Activated T-cell treated with anti-CD3 and anti-CD28 coated beads, Interleukin-2, amount 50 U/mL, for 24 hours (primary cell): Measurements from ENCODE around the gene ZDHHC1.

Experiments used
- DNase-seq: peaks from one replicate; pipeline ENCODE4 v3.0.0-alpha.2; 2020
- H3K27ac Mint-ChIP-seq: 2 replicates; pipeline ENCODE4 v1.8.0; 2020; ENCODE audit warnings: mild to moderate bottlenecking, mixed read lengths
- H3K27me3 Mint-ChIP-seq: 2 replicates; pipeline ENCODE4 v1.8.0; 2020; ENCODE audit warnings: mixed read lengths
- H3K36me3 Mint-ChIP-seq: 2 replicates; pipeline ENCODE4 v1.8.0; 2020; ENCODE audit warnings: low read depth, mixed read lengths
- H3K4me1 Mint-ChIP-seq: 2 replicates; pipeline ENCODE4 v1.8.0; 2020; ENCODE audit warnings: low read depth, mixed read lengths
- H3K4me3 Mint-ChIP-seq: 2 replicates; pipeline ENCODE4 v1.8.0; 2020; ENCODE audit warnings: mild to moderate bottlenecking, moderate library complexity, mixed read lengths
- H3K9me3 Mint-ChIP-seq: 2 replicates; pipeline ENCODE4 v1.8.0; 2020; ENCODE audit warnings: mixed read lengths

ZDHHC1 gene

DNA sequence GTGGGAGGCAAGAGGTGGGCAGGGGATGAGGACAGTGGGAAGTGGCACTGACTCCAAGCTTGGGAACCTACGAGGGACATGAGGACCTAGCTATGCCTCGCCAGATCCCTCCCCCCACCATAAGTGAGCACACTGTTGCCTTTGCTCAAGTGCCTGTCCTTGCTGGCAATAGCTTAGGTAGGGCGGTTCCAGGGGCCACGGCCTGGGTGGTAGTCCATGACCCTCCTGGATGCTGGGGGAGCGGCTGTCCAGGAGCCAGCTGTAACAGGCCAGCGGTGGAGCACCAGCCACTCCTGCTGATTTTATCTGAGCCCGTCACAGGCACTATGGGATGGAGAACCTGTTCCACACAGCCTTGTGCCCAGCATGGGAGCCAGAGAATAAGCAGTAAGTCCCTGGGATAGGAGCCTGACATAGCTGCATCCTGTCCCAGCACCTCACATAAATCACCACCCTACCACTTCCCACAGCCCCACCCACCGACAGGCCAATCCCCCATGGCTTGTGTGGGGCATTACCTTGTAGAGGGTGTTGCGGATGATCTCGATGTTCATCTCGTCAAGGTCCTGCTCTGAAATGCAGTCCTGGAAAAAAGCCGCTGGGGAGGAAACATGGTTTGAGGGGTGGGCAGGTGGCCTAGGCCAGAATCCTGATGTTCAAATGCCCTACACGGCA is 26.4 kb upstream of the ZDHHC1 start:
- Mint-ChIP-seq H3K4me3 (no peak overlapping the region), H3K27me3 (no peaks in the 10 kb centered on the region), H3K36me3 (peaks cover 48% of the 10 kb centered on the region), H3K4me1 (peaks cover 2% of the 10 kb centered on the region), H3K27ac (no peak overlapping the region), H3K9me3 (no peaks in the 10 kb centered on the region)
- no peak for DNase-seq

DNA sequence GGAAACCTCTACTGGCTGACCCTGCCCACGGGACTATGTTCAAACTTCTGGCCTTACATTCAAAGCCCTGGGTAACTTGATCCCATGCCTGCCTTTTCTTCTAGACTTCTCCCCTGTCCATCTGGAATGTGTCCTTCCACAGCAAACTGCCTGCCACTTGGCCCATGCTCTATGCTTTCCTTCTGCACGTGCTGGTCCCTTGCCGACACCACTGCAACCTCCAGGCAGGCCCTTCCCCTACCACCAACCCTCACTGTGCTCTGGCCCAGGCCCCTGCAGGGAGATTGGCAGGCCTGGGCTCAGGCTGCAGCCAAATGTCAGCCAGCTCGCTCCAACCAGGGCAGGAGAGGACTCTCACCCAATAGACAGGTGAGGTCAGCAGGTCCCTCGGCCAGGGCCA is 25.6 kb upstream of the ZDHHC1 start:
- peak overlapping the region; percentile 3 for H3K27ac Mint-ChIP-seq

DNA sequence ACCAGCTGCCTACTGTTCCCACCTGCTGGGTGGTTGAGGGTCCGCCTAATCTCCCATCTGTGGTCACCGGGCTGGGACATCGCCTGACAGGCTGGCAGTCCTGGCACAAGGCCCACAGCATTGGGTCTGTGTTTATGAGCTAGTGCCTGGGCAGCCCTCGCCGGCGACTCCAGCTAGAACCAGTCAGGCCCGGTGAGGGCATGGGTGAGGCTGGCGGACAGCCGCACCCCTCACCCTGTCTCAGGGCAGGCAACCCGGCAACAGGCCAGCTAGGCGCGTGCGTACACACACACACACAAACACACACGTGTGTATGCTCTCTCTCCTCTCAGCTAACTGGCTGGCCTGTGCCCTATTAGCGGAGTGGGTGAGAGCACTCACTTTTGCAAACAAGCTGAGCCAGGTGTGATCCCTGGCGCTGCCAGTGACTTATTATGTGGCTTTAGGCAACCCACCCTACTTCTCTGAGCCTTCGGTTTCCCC is 25.0 kb upstream of the ZDHHC1 start:
- Mint-ChIP-seq H3K27ac (no peak overlapping the region), H3K36me3 (peaks cover 49% of the 10 kb centered on the region), H3K4me1 (peaks cover 5% of the 10 kb centered on the region), H3K27me3 (no peaks in the 10 kb centered on the region), H3K4me3 (no peak overlapping the region), H3K9me3 (no peaks in the 10 kb centered on the region)
- no peak for DNase-seq

More for the DNA sequence above, 25.6 kb upstream of the ZDHHC1 start:
- Mint-ChIP-seq H3K36me3 (peaks cover 51% of the 10 kb centered on the region), H3K9me3 (no peaks in the 10 kb centered on the region), H3K27me3 (no peaks in the 10 kb centered on the region), H3K4me3 (no peak overlapping the region), H3K4me1 (peaks cover 5% of the 10 kb centered on the region)
- no peak for DNase-seq

DNA sequence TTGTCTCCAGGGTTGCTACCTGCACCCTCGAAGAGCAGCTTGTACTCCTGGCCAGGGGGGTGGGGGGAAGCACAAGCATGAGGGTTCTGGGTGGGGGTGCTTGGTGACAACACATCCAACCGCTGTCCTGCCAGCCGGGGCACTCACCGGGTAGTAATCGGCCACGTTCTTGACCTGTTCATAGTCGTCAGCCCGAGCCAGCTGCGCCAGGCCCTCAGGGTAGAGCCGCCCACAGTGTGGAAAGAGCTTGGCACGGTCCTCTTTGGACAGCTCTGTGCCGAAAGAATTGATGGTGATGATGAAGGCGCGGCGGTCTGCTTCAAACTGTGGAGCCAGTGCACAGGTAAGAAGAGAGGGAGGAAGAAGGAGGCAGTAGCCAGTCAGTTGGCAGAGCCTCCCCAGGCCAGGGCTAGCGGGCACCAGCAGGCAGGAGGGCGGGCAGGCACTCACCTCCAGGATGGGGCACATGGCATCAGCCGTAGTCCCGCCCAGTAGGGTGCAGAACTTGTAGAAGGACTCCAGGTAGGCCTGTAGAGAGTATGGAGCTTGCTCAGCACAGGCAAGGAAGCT is 22.6 kb upstream of the ZDHHC1 start:
- DNase-seq = no peak
- H3K4me3 Mint-ChIP-seq = no peak overlapping the region
- no peak overlapping the region for H3K27ac Mint-ChIP-seq
- no peaks in the 10 kb centered on the region for H3K27me3 Mint-ChIP-seq
- H3K4me1 Mint-ChIP-seq = peaks cover 5% of the 10 kb centered on the region
- no peaks in the 10 kb centered on the region for H3K9me3 Mint-ChIP-seq
- peaks cover 38% of the 10 kb centered on the region for H3K36me3 Mint-ChIP-seq

DNA sequence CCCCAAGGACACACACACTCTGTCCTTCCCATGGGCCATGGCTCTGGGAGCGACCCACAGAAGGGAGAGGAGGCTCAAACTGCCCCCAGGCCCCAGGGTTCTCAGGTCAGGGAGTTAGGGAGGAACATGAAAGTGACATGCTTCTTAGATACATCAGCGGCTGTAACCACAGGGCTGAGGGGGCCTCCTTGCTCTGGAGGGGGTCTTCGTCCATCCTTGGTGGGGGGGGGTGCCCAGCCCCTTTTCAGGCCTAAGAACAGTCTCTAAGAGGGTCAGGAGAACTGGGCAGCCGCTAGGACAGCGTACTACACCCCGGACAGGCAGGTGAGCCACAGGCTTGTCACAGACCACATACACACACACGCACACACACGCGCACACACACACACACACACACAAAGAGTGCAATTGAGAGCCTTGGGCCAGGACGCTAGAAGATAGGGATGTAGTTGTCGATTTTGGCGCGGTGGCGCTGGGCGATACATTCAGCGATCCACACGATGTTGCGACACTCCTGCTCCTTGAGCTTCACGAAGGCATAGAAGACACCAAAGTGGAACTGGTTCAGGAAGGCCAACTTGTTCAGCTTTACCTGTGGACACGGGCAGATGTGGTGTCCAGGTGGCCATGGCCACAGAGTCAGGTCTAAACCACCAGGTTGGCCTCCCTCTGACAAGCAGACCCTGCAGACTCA is 22.0 kb upstream of the ZDHHC1 start:
- H3K9me3 Mint-ChIP-seq = no peaks in the 10 kb centered on the region
- no peak overlapping the region for H3K4me3 Mint-ChIP-seq
- no peaks in the 10 kb centered on the region for H3K27me3 Mint-ChIP-seq
- peak overlapping the region; percentile 38 for H3K27ac Mint-ChIP-seq
- DNase-seq = no peak
- H3K4me1 Mint-ChIP-seq = peaks cover 5% of the 10 kb centered on the region
- H3K36me3 Mint-ChIP-seq = peaks cover 35% of the 10 kb centered on the region

DNA sequence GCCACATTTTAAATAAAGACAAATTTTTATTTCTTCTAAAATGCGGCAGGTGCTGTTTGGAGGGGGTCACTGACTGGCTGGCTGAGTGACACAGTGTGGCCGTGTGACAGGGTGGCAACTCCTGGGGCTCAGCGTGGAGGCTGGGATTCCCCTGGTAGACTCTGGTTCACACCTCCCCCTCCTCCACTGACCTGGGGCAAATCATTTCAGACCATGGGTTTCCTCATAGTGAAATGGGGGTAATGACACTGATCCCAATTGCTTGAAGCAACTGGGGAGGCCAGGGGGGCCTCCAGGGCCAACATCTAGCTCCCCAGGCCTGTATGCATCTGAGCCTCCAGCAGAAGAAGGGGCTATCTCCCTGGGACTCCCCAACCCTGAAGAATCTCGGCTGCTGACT is 21.2 kb upstream of the ZDHHC1 start:
- DNase-seq = no peak
- Mint-ChIP-seq H3K36me3 (peaks cover 34% of the 10 kb centered on the region), H3K27ac (peak overlapping the region; percentile 38), H3K9me3 (no peaks in the 10 kb centered on the region), H3K4me1 (peaks cover 6% of the 10 kb centered on the region), H3K27me3 (peaks cover 1% of the 10 kb centered on the region), H3K4me3 (no peak overlapping the region)

DNA sequence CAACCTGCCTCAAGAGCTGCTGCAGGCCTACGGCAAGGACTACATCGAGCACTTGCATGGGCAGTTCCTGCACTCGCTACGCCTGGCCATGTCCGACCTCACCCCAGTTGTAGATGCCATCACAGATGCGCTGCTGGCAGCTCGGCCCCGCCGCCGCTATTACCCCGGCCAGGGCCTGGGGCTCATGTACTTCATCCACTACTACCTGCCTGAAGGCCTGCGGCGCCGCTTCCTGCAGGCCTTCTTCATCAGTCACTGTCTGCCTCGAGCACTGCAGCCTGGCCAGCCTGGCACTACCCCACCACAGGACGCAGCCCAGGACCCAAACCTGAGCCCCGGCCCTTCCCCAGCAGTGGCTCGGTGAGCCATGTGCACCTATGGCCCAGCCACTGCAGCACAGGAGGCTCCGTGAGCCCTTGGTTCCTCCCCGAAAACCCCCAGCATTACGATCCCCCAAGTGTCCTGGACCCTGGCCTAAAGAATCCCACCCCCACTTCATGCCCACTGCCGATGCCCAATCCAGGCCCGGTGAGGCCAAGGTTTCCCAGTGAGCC is 20.4 kb upstream of the ZDHHC1 start:
- Mint-ChIP-seq H3K4me3 (no peak overlapping the region), H3K4me1 (peaks cover 10% of the 10 kb centered on the region), H3K9me3 (no peaks in the 10 kb centered on the region), H3K27ac (no peak overlapping the region), H3K27me3 (peaks cover 7% of the 10 kb centered on the region), H3K36me3 (peaks cover 34% of the 10 kb centered on the region)
- no peak for DNase-seq

DNA sequence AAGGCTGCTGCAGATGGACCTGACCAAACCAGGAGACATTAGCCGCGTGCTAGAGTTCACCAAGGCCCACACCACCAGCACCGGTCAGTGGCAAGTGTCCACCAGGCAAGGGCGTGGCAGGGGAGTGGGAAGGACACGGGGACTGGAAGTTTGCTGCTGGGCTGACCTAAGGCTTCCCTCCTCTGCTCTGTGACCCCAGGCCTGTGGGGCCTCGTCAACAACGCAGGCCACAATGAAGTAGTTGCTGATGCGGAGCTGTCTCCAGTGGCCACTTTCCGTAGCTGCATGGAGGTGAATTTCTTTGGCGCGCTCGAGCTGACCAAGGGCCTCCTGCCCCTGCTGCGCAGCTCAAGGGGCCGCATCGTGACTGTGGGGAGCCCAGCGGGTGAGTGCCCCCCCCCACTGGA is 19.5 kb upstream of the ZDHHC1 start:
- Mint-ChIP-seq H3K36me3 (peaks cover 32% of the 10 kb centered on the region), H3K9me3 (no peaks in the 10 kb centered on the region), H3K4me3 (no peak overlapping the region), H3K4me1 (peaks cover 13% of the 10 kb centered on the region), H3K27me3 (peaks cover 10% of the 10 kb centered on the region), H3K27ac (no peak overlapping the region)
- DNase-seq = no peak

DNA sequence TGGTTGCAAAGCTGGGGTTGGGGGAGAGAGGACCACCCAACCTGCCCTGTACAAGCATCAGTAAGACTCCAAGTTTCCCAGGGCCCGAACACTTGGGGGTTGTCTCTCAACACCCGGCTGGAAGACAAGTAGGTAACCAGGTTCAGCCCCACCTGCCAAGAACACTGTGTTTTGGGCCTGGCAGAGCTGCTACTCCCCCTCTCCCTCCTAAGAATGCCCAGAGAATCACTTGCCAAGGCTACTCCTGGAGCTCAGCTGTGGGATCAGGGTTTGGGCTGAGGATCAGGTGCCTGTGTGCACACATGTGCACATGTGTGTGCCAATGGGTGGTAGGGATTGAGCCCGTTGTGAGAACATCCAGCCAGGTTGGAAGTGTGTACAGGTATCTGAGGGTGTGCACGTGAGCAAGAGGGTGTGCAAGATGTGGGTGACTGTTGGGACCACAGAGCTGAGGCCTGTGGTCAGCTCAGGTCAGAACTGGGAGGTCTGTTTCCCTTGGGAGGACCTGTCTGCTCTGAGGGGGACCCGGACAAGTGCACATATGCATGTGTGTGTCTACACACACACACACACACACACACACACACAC is 16.9 kb upstream of the ZDHHC1 start:
- Mint-ChIP-seq H3K36me3 (peaks cover 15% of the 10 kb centered on the region), H3K27ac (no peak overlapping the region), H3K27me3 (peaks cover 30% of the 10 kb centered on the region), H3K9me3 (no peaks in the 10 kb centered on the region), H3K4me1 (peaks cover 18% of the 10 kb centered on the region), H3K4me3 (no peak overlapping the region)
- no peak for DNase-seq

DNA sequence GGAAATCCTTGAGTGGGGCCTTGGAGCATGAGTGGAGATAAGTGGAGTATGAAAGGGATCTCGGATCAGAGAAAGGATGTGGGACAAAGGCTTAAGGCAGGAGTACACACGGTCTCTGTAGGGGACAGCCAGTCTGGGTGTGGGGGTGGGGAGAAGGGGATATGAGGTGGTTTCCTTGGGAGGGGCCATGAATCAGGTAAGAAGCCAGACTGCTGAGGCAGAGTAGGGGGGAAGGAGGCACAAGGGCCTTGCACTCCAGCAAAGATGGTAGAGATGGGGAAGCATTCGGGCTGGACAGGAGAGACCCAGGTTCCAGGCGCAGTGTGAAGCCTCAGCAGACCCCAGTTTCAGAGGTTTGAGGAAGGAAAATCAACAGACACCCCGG is 16.2 kb upstream of the ZDHHC1 start:
- H3K9me3 Mint-ChIP-seq = no peaks in the 10 kb centered on the region
- no peak for DNase-seq
- peaks cover 7% of the 10 kb centered on the region for H3K36me3 Mint-ChIP-seq
- H3K4me1 Mint-ChIP-seq = peaks cover 14% of the 10 kb centered on the region
- peaks cover 34% of the 10 kb centered on the region for H3K27me3 Mint-ChIP-seq
- H3K27ac Mint-ChIP-seq = no peak overlapping the region
- H3K4me3 Mint-ChIP-seq = peak overlapping the region; percentile 45

DNA sequence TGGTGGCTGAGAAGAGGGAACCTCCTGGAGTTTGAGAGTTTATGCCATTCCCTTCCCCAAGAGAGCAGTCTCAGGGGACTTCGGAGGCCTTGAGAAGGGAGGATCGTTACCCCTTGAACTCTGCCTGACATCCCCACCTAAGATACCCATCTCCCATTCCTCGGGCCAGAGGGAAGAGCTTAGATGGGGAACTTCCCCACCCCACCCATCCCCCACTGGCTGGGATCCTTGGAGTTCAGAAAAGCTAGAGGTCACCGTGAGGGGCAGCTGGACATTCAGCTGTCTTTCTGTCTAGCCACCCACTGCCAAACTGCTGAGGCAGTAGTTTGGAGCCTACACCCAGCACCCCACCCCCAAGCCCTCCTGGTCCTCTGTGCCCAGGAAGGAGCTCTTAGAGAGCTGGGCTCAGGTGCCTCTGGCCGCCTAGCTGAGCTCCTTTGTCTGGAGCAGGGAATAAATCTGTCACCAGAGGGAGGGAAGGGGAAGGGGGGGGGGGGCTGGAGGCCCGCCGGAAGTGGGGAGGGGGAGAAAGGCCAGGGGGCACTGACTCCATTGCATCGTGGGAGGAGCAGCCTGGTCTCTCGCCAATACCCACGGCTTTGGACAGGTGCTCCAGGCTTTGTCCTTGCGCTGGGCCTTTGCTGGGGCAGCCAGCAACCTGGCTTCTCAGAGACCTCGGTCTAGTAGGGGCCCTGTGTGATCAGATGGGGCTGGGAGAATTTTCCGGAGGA is 15.7 kb upstream of the ZDHHC1 start:
- Mint-ChIP-seq H3K36me3 (peaks cover 4% of the 10 kb centered on the region), H3K4me1 (peaks cover 13% of the 10 kb centered on the region), H3K27me3 (peaks cover 38% of the 10 kb centered on the region), H3K4me3 (peak overlapping the region; percentile 54), H3K27ac (no peak overlapping the region), H3K9me3 (no peaks in the 10 kb centered on the region)
- no peak for DNase-seq

DNA sequence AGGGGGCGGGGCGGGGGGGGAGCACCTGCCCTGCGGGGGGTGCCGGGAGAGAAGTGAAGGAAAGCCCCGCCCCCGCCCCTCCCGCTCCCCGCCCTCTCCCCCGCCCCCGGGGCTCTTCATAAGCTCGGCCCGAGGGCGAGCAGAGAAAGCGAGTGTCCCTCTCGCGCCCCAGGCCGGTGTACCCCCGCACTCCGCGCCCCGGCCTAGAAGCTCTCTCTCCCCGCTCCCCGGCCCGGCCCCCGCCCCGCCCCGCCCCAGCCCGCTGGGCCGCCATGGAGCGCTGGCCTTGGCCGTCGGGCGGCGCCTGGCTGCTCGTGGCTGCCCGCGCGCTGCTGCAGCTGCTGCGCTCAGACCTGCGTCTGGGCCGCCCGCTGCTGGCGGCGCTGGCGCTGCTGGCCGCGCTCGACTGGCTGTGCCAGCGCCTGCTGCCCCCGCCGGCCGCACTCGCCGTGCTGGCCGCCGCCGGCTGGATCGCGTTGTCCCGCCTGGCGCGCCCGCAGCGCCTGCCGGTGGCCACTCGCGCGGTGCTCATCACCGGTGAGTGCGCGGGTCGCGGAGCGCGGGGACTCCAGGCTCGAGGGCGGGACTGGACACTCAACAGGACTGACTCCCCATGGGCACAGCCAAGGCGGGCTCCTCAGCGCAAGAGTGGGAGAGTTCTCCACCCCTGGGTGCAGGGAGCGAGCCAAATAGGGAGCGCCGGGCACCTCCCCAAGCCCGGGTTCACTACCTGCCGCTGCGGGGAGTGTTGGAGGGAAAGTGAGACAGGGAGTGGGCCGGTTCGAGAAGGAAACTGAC is 14.9 kb upstream of the ZDHHC1 start, which contains the start of gene HSD11B2:
HSD11B2 (plus strand) TSS at position 145 of the 798 bp plus-strand sequence; CDS start at position 273, 128 bp downstream.
- peak within 1 kb of the TSS; percentile 45 for H3K27ac Mint-ChIP-seq
- peaks cover 44% of the 10 kb centered on the region for H3K27me3 Mint-ChIP-seq
- H3K4me1 Mint-ChIP-seq = peaks cover 13% of the 10 kb centered on the region
- H3K36me3 Mint-ChIP-seq = no peaks in the 10 kb centered on the region
- H3K4me3 Mint-ChIP-seq = peak within 1 kb of the TSS; percentile 79
- DNase-seq = peak; percentile 69
- no peaks in the 10 kb centered on the region for H3K9me3 Mint-ChIP-seq

DNA sequence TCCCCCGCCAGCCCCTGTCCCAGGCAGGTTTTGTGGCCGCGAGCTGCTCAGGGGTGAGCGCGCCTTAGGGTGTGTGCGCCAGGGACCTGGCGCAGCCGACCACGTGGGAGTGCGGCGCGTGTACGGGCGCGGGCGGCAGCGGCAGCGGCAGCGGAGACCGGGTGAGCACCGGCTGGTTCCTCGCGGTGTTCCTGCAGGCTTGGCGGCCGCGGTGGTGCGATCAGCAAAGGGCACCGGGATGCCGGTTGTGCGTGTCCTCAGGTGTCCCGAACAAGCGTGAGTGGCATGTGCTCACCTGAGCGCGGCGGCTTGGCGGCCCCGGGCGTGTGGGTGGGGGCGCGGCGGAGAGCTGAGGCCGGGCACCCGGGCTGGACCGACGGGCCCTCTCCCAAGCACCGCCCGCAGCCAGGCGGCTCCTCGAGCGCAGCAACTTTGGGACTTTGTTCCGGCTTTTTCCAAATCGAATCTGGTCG is 14.3 kb upstream of the ZDHHC1 start:
- Mint-ChIP-seq H3K9me3 (no peaks in the 10 kb centered on the region), H3K27ac (peak overlapping the region; percentile 45)

More for the DNA sequence above, 14.3 kb upstream of the ZDHHC1 start:
- Mint-ChIP-seq H3K4me1 (peaks cover 13% of the 10 kb centered on the region), H3K4me3 (peak overlapping the region; percentile 79), H3K36me3 (no peaks in the 10 kb centered on the region), H3K27me3 (peaks cover 46% of the 10 kb centered on the region)
- peak; percentile 72 for DNase-seq
